COLO829 (cell line): ENCODE data around the gene KCTD13.
"Not testable (repeated sequence)": the region's sequence is repeated elsewhere in the genome, so short reads cannot be mapped to it uniquely, and the experiment has no call there.

Experiments
- DNase-seq: peaks from one replicate; pipeline ENCODE4 v3.0.0; 2012; ENCODE audit warnings: low spot score

KCTD13 gene

GRCh38 chr16:29906520-29907244 lies 19.3 kb downstream of the KCTD13 start:
- DNase-seq, result no peak

GRCh38 chr16:29905668-29906067 lies 20.4 kb downstream of the KCTD13 start:
- no peak for DNase-seq

GRCh38 chr16:29904947-29905346 lies 21.1 kb downstream of the KCTD13 start:
- DNase-seq, result no peak

GRCh38 chr16:29903590-29903989 lies 22.4 kb downstream of the KCTD13 start:
- DNase-seq, result no peak

GRCh38 chr16:29901607-29901945 lies 24.4 kb downstream of the KCTD13 start:
- no peak for DNase-seq

- no peak for DNase-seq
These were observed 25.0 kb downstream of the KCTD13 start for GRCh38 chr16:29900888-29901606.

GRCh38 chr16:29900102-29900887 lies 25.7 kb downstream of the KCTD13 start, which contains the start of gene ASPHD1:
TSS of gene ASPHD1 (plus strand) at chr16:29900488. CDS start at chr16:29900972, 484 bp downstream.
- DNase-seq, result peak; percentile 68

- peak; percentile 80 for DNase-seq
These were observed 26.4 kb downstream of the KCTD13 start, which contains the start of gene SEZ6L2 for GRCh38 chr16:29899516-29900101. TSS of gene SEZ6L2 (minus strand) at chr16:29899550. CDS start at chr16:29899019, 531 bp downstream.

GRCh38 chr16:29898804-29899515 lies 27.1 kb downstream of the KCTD13 start:
- no peak for DNase-seq

- no peak for DNase-seq
These were observed 27.8 kb downstream of the KCTD13 start for GRCh38 chr16:29898135-29898803.

GRCh38 chr16:29897333-29897732 lies 28.7 kb downstream of the KCTD13 start:
- no peak for DNase-seq

- DNase-seq, result no peak
These were observed 29.2 kb downstream of the KCTD13 start for GRCh38 chr16:29896841-29897240.

- DNase-seq, result no peak
These were observed 31.7 kb downstream of the KCTD13 start for GRCh38 chr16:29894352-29894751.

GRCh38 chr16:29893553-29893952 lies 32.5 kb downstream of the KCTD13 start:
- DNase-seq, result no peak

- DNase-seq, result no peak
These were observed 33.6 kb downstream of the KCTD13 start for GRCh38 chr16:29892458-29892813.

- no peak for DNase-seq
These were observed 34.2 kb downstream of the KCTD13 start for GRCh38 chr16:29891525-29892457.

GRCh38 chr16:29889372-29889771 lies 36.7 kb downstream of the KCTD13 start:
- not testable (repeated sequence) for DNase-seq

GRCh38 chr16:29883987-29884386 lies 42.0 kb downstream of the KCTD13 start:
- DNase-seq, result no peak

- no peak for DNase-seq
These were observed 45.0 kb downstream of the KCTD13 start for GRCh38 chr16:29881050-29881449.

- DNase-seq, result no peak
These were observed 47.9 kb downstream of the KCTD13 start for GRCh38 chr16:29878172-29878571.
